GOT3 (cell line): Measurements from ENCODE around the gene CIAO3.

ENCODE experiments used
- DNase-seq: peaks from one replicate; lab custom pipeline; 2025; ENCODE audit warnings: mixed read lengths; lab: John Stamatoyannopoulos, UW

Gene CIAO3

GRCh38 chr16:722835-723633 lies 17.8 kb downstream of the CIAO3 start:
- DNase-seq: no peak

GRCh38 chr16:721765-722540 lies 18.8 kb downstream of the CIAO3 start:
- DNase-seq: no peak

GRCh38 chr16:720990-721764 lies 19.6 kb downstream of the CIAO3 start, which contains the start of gene ANTKMT:
Gene ANTKMT, plus strand, starts transcription at chr16:721146. Its CDS starts 129 bp downstream, at chr16:721275.
- DNase-seq: peak; percentile 44

- no peak for DNase-seq
Observed at GRCh38 chr16:720447-720989, 20.3 kb downstream of the CIAO3 start.

GRCh38 chr16:719815-720446 lies 20.9 kb downstream of the CIAO3 start:
- DNase-seq: no peak

- no peak for DNase-seq
Observed at GRCh38 chr16:718922-719321, 21.9 kb downstream of the CIAO3 start.

GRCh38 chr16:718389-718788 lies 22.4 kb downstream of the CIAO3 start:
- no peak for DNase-seq

- DNase-seq: no peak
Observed at GRCh38 chr16:717450-718245, 23.1 kb downstream of the CIAO3 start.

GRCh38 chr16:716768-717325 lies 23.9 kb downstream of the CIAO3 start:
- DNase-seq: no peak

GRCh38 chr16:716200-716568 lies 24.6 kb downstream of the CIAO3 start:
- DNase-seq: no peak

- no peak for DNase-seq
Observed at GRCh38 chr16:715477-716199, 25.2 kb downstream of the CIAO3 start.

GRCh38 chr16:714558-715476 lies 26.0 kb downstream of the CIAO3 start, which contains the start of gene METRN:
Gene METRN, plus strand, starts transcription at chr16:715118. Its CDS starts 172 bp downstream, at chr16:715290.
- DNase-seq: peak; percentile 65

GRCh38 chr16:714079-714478 lies 26.7 kb downstream of the CIAO3 start:
- no peak for DNase-seq

- DNase-seq: peak; percentile 68
Observed at GRCh38 chr16:712740-713250, 28.0 kb downstream of the CIAO3 start.

- DNase-seq: peak; percentile 34
Observed at GRCh38 chr16:711548-712320, 29.1 kb downstream of the CIAO3 start.

- DNase-seq: no peak
Observed at GRCh38 chr16:711084-711483, 29.7 kb downstream of the CIAO3 start.

- no peak for DNase-seq
Observed at GRCh38 chr16:710500-711075, 30.2 kb downstream of the CIAO3 start.
